ENCODE results near the gene PTPRN2.

PTPRN2 gene

DNA sequence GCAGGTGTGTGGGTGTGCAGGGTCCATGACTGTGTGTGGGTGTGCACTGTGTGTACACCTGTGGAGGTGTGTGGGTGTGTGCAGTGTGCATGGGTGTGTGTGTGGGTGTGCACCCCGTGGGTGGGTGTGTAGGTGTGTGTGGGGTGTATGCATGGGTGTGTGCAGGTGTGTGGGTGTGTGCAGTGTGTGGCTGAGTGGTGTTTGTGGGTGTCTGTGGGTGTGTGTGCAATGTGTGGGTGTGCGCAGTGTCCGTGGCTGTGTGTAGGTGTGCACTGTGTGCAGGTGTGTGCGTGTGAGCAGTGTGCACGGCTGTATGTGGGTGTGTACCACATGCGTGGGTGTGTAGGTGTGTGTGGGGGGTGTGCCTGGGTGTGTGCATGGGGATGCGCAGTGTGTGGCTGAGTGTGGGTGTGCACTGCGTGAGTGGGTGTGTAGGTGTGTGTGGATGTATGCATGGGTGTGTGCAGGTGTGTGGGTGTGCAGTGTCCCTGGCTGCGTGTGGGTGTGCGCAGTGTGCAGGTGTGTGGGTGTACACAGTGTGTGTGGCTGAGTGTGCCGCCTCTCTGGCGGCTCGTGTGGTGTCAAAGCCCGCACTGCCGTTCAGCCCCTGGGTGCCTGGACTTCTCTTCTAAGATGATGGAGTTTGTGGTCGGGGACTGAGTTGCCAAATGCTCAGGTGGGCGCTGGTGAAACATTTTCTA lies 1042.5 kb downstream of the PTPRN2 start:
- DNase-seq (ENCODE audit: insufficient read length, low spot score) (no peak), FAIRE-seq (no peak)
- TF ChIP-seq POLR2A (IDR thresholded peaks at IDR 0.05; ENCODE audit: low read depth, low read length) = no peak

DNA sequence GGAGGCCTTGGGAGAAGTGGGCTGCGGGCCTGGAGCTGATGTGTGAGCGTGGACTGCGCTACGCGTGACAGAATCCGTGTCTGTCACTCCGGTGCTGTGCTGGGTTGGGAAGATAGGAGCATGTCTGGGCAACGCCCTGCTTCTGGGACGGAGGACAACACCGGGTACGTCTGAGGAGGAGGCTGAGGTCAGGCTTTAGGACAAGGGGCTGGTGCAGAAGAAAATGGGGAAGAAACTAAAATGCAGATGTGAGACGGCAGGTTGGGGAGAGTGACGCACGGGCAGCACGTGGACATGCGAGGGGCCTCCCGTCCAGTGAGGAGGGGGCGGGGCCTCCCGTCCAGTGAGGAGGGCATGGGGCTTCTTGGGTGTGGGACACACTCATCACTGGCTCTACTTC lies 1043.4 kb downstream of the PTPRN2 start:
- no peak for DNase-seq (ENCODE audit: insufficient read length, low spot score)
- no peak for TF ChIP-seq POLR2A (IDR thresholded peaks at IDR 0.05; ENCODE audit: low read depth, low read length)
- FAIRE-seq = no peak

DNA sequence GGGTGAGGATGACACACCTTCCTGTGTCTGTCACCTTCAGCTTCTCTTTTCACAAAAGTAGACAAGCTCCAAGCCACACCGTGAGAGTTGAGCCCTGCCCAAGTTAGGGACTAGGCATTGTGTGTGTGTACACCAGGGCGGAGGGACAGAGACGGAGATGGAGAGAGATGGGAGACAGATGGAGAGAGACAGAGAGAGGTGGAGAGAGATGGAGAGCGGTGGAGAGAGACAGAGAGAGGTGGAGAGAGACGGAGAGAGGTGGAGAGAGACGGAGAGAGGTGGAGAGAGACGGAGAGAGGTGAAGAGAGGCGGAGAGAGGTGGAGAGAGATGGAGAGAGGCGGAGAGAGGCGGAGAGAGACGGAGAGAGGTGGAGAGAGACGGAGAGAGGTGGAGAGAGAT lies 1043.8 kb downstream of the PTPRN2 start:
- no peak for TF ChIP-seq POLR2A (IDR thresholded peaks at IDR 0.05; ENCODE audit: low read depth, low read length)
- no peak for DNase-seq (ENCODE audit: insufficient read length, low spot score)
- FAIRE-seq = no peak

DNA sequence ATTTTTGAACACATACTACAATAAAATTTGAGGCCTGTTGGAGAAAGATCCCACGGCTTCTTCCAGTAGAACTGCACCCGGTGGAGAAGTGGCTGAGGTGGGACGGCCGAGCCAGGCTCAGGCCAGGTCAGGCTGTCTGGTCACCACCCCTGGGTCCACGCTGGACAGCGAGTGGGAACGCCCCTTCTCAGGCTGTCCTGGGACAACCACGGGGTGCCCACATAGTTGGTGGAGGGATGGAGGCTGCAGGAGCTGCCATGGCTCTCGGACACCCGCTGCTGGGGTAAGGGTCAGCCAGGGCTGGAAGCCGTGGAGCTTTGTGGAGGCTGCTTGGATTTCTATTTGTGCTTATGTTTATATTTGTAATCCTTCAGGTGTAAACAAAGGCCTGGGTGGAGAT lies 1044.3 kb downstream of the PTPRN2 start:
- FAIRE-seq (no peak), DNase-seq (ENCODE audit: insufficient read length, low spot score) (no peak)
- no peak for TF ChIP-seq POLR2A (IDR thresholded peaks at IDR 0.05; ENCODE audit: low read depth, low read length)

DNA sequence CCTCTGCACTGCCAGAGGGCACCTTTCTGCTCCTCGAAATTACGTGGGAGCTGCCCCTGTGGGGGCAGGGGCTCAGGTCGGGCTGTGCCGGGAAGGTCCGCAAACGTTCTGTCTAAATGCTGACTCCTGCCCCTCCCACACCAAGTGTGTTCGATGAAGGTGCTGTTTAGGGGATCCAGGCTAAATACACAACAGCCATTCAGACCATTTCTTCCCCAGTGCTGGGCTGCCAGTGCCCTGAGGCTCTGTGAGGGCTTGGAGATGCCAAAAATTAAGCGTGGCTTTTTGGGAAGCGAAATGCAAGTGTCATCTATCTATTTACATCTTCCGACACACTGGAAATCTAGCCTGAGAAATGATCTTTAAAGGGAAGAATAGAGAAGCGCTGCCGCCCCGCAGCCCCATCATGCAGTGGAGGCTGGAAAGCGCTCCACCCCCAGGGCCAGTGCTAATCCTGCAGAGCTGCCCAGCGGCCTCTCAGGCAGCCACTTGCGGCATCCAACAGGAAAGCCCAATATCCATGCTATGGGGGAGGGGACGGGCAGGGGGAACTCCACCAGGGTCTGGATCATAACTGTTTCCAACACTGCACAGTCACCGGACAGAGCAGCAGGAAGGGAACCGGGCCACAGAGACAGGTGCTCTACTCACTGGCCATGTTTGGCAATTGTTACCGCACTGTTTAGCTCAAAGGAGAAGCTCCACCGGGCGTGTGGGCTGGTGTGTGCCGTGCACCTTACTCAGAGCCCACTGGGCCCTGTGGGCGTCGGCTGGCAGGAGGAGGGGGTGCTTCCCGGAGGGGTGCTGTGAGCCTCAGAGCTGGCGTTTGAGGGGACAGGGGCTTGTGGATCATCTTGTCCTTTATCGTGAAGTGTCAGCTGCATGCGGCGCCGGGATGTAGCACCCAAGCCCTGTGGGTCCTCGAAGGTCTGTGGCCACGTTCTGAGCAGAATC lies 1045.3 kb downstream of the PTPRN2 start:
- TF ChIP-seq POLR2A (IDR thresholded peaks at IDR 0.05; ENCODE audit: low read depth, low read length) = no peak
- no peak for DNase-seq (ENCODE audit: insufficient read length, low spot score)
- FAIRE-seq = no peak

DNA sequence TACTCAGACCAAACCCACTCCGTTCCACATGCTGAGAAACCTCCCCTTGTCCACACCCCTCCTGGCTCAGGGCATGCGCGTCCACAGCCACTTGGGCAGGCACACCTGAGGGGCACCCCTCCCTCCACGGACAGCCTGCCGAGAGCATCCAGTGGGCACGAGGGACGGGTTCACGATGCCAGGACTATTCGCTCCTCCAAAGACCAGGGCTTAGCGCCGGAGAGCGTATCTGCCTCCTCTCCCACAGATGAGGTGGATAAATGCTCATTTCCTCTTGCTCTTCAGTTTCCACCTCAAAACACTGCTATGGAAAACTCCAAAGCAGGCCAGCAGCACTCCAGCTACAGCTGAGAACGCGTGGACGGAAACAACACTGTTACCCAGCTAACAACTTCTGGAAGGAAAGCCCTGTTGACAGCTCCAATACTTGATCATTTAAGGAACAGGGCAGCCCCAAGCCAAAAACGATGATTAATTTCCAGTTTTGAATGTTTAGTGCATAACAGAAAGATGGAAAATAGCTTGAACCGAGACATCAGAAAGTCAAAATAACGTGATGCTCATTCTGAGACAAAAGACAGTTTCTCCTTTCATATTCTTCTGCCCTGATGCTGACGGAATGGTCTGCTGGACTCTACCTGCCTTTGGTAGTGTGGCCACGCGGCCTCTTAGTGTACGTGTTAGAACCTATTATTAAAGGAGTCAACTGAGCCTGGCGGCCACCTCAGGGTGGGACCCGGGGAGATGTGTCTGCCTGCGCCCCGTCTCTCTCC lies 1046.1 kb downstream of the PTPRN2 start:
- no peak for DNase-seq (ENCODE audit: insufficient read length, low spot score)
- FAIRE-seq = no peak
- TF ChIP-seq POLR2A (IDR thresholded peaks at IDR 0.05; ENCODE audit: low read depth, low read length) = no peak

DNA sequence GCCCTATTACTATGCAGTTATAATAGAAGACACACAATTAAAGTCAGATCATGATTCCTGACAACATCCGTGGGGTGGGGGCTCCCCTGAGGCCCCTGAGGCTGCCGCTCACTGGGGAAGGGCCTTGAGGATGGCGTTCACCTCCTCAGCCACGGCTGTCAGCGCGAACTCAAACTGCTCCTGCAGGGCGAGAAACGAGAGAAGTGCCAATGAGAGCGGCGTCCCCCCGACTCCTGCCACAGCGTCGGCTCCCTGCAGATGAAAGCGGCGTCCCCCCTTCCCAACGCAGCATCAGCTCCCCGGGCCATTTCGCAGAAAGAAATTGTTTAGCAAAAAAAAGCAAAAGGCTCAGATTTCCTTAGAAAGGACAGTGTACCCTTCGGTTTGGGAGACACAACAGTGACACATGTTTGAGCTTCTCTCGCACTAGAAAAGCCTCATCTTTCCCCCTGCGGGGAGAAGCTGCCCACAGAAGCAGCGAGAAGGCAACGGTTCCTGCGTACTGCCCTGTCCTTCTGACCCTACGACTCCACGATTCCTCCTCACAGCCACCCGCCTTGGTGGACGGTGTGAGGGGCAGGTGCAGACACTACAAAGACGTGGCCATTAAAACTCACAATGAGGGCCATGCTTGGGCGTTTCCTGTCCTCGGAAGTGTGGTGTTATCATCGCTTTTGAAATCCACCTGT lies 1046.9 kb downstream of the PTPRN2 start:
- TF ChIP-seq POLR2A (IDR thresholded peaks at IDR 0.05; ENCODE audit: low read depth, low read length) = no peak
- DNase-seq (ENCODE audit: insufficient read length, low spot score) (no peak), FAIRE-seq (no peak)

DNA sequence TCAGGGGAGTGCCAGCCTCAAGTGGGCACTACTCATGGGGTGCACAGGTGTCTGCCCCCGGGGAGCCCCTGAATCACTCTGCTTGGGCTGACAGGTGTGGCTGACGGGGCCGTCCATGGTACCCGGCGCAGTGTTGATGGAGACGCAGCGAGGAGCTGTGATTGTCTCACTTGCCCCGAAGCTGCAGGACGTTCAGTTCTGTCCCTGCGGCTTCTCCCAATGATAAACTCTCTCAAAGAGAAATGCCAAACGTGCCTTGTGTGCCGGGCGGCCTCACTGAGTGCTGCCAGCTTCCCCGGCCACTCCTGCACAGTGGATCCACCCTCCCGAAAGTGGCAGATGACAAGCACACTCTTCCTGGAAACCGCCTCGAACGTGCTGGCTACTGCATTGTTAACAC lies 1047.6 kb downstream of the PTPRN2 start:
- DNase-seq (ENCODE audit: insufficient read length, low spot score) = no peak
- FAIRE-seq = no peak
- TF ChIP-seq POLR2A (IDR thresholded peaks at IDR 0.05; ENCODE audit: low read depth, low read length) = no peak

DNA sequence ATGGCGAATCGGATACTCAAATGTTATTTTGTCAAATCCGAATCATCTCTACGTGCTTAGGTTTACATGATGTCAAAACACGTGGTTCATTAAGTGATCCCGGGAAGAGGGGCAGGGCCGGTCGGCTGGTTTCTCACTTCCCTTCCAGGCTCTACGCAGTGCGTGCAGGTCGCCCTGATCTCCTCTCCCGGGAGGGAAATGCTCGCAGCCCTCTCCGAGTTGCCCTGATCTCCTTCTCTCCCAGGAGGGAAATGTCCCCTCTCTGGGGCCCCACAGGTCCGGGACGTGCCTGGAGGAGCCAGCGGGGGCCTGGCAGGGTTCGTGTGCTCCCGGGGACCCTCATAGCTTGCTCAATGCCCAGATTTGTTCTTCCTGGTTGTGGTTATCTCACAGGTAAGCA lies 1048.1 kb downstream of the PTPRN2 start:
- no peak for TF ChIP-seq POLR2A (IDR thresholded peaks at IDR 0.05; ENCODE audit: low read depth, low read length)
- DNase-seq (ENCODE audit: insufficient read length, low spot score) = no peak
- FAIRE-seq = no peak

DNA sequence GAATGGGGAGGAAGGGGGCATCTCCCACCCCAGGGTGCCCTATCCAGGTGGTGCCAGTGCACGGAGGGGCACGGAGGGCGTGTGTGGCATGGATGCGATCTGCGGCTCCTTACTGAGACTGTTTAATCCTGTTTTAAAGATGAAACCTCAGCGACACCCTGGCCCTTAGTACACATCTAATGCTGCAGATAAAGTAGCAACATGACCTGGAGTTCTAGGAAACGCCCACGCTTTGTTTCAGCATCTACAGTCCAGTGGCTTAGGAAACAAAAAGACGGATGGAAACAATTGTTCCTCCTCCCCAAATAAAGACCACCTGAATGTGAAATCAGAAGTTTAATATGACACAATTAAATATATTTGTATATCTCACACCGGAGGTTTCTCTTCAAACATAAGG lies 1048.9 kb downstream of the PTPRN2 start:
- no peak for TF ChIP-seq POLR2A (IDR thresholded peaks at IDR 0.05; ENCODE audit: low read depth, low read length)
- no peak for FAIRE-seq
- DNase-seq (ENCODE audit: insufficient read length, low spot score) = no peak

DNA sequence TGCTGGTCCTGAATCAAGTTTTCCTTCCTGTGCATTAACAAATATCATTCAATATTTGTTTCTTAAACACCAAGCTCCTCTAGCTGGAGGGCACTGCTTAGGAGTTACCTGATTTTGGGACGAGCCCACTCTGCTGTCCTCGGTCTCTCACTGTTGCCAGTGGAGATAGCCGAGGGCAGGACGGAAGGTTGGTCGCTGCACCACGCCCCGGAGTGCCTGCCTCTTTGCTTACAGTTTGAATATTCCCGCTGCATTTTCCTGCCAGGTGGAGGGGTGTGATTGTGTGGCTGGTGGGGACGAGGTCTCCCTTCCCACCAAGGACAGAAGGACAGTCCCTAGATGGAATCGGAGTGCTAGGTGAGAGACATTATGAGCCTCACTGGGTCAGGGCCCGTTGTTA lies 1049.3 kb downstream of the PTPRN2 start:
- TF ChIP-seq POLR2A (IDR thresholded peaks at IDR 0.05; ENCODE audit: low read depth, low read length) = no peak
- FAIRE-seq (no peak), DNase-seq (ENCODE audit: insufficient read length, low spot score) (no peak)

DNA sequence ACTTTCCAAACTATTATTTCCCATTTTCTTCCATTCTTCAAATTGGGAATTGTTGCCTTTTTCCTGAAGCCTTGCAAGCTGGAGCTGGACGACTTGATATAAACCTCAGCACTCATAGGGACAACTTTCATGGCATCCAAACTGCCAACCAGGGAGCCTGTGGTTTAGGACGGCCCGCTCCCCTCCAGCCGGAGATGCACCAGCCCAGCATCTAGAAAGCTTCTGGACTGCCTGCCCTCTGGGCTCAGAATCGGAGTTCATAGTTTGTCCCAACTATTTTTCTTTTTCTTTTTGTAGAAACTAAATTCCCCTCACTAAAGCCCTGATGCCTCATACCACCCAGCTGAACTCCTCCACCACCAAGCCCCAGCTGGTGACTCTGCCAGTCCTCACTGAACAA lies 1050.6 kb downstream of the PTPRN2 start:
- FAIRE-seq = no peak
- no peak for DNase-seq (ENCODE audit: insufficient read length, low spot score)
- TF ChIP-seq POLR2A (IDR thresholded peaks at IDR 0.05; ENCODE audit: low read depth, low read length) = no peak

DNA sequence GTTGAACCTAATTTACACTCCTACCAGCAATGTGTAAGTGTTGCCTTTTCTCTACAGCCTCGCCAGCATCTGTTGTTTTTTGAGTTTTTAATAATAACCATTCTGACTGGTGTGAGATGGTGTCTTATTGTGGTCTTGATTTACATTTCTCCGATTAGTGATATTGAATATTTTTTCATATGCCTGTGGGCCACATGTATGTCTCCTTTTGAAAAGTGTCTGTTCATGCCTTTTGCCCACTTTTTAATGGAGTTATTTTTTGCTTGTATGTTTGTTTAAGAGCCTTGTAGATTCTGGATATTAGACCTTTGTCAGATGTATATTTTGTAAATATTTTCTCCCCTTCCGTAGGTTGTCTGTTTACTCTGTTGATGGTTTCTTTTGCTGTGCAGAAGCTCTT lies 1055.6 kb downstream of the PTPRN2 start:
- no peak for DNase-seq (ENCODE audit: insufficient read length, low spot score)
- no peak for TF ChIP-seq POLR2A (IDR thresholded peaks at IDR 0.05; ENCODE audit: low read depth, low read length)
- no peak for FAIRE-seq
